GM12878 (cell line): Measurements from ENCODE around the gene FRRS1L. TPM values are rescaled to one million over a fixed set of nuclear protein-coding genes. Genes with fewer than 3 reads are reported as not detected.

Experiments
- ATAC-seq: fragments of 200-7000 bp; cut with Tn5 transposase; 3 replicates; pipeline ENCODE4 v1.9.1; 2020; ENCODE audit warnings: mild to moderate bottlenecking, moderate library complexity
- BruUV-seq: library from RNA; stranded (reverse); fragments of 400-500 nt; replicated peaks from 2 replicates; lab custom pipeline; 2021; lab: Mats Ljungman, UMichigan
- CTCF ChIA-PET: fragments of 300-600 bp; sonication (Branson Sonifier 250); formaldehyde crosslinking; extraction: SDS; loops from one replicate; lab custom pipeline; 2021; ENCODE audit warnings: inconsistent platforms; lab: Yijun Ruan, JAX
- POLR2A ChIA-PET: fragments of 350-600 bp; formaldehyde crosslinking; extraction: SDS; loops from one replicate; lab custom pipeline; 2021; ENCODE audit warnings: inconsistent platforms; lab: Charles Lee
- RAD21 ChIA-PET: fragments of 300-600 bp; sonication (Branson Sonifier 250); formaldehyde crosslinking; loops from one replicate; lab custom pipeline; 2023; ENCODE audit warnings: antibody characterized with exemption; ENCODE audit not compliant: unreplicated experiment; lab: Charles Lee
- SMC1A ChIA-PET: fragments of 300-600 bp; sonication (Branson Sonifier 250); formaldehyde crosslinking; loops from one replicate; lab custom pipeline; 2023; ENCODE audit not compliant: unreplicated experiment, uncharacterized antibody; lab: Charles Lee
- DNase-seq: peaks from one replicate; pipeline ENCODE4 v3.0.0-alpha.2; 2011; ENCODE audit warnings: low read depth, low spot score
- FAIRE-seq: peaks from 3 replicates; lab custom pipeline; 2011; peaks lifted over from hg19 to GRCh38; lab: Jason Lieb, UNC
- H2AFZ ChIP-seq: 2 replicates; pipeline ENCODE4 v1.6.0; 2011; ENCODE audit warnings: low read depth, low read length, control low read depth; ENCODE audit not compliant: control insufficient read depth
- H3K27ac ChIP-seq: 2 replicates; pipeline ENCODE4 v1.5.1; 2011; ENCODE audit warnings: control low read depth; ENCODE audit not compliant: control insufficient read depth, insufficient read depth
- H3K27me3 ChIP-seq, 2 experiments: replicated peaks in 1 of 2; 2 replicates each; pipeline versions ENCODE4 v1.6.0 to v1.6.1; 2011; ENCODE audit warnings: low read length in 1 of 2; ENCODE audit not compliant: control insufficient read depth in 2 of 2, insufficient read depth in 2 of 2
- H3K36me3 ChIP-seq, 2 experiments: 2 replicates each; pipeline ENCODE4 v1.5.1; 2011; ENCODE audit warnings: low read length in 1 of 2; ENCODE audit not compliant: control insufficient read depth in 2 of 2, insufficient read depth in 2 of 2
- H3K4me1 ChIP-seq: 2 replicates; pipeline ENCODE4 v1.6.1; 2011; ENCODE audit warnings: mild to moderate bottlenecking, low read length, moderate library complexity, mixed read lengths; ENCODE audit not compliant: control insufficient read depth, insufficient read depth
- H3K4me2 ChIP-seq: 2 replicates; pipeline ENCODE4 v1.6.0; 2011; ENCODE audit warnings: control low read depth; ENCODE audit not compliant: control insufficient read depth, insufficient read depth
- H3K4me3 ChIP-seq: fragments of 200-600 bp; sonication (generic); 2 replicates; pipeline ENCODE4 v1.5.1; 2016
- H3K79me2 ChIP-seq: 2 replicates; pipeline ENCODE4 v1.6.0; 2011; ENCODE audit warnings: low read length; ENCODE audit not compliant: control insufficient read depth, insufficient read depth
- H3K9ac ChIP-seq: 2 replicates; pipeline ENCODE4 v1.8.0; 2011; ENCODE audit warnings: low read length, control low read depth, mixed read lengths; ENCODE audit not compliant: control insufficient read depth, insufficient read depth
- H3K9me3 ChIP-seq: replicated peaks from 3 replicates; pipeline ENCODE4 v1.5.1; 2011; ENCODE audit warnings: mild to moderate bottlenecking, low read length; ENCODE audit not compliant: control insufficient read depth, insufficient read depth
- H4K20me1 ChIP-seq: 2 replicates; pipeline ENCODE4 v1.6.0; 2011; ENCODE audit not compliant: control insufficient read depth, insufficient read depth
- CEBPB ChIP-seq, 2 experiments: fragments of 150-350 bp in 1 of 2; IDR thresholded peaks; 2 replicates each; pipeline ENCODE4 v1.6.1; 2012 to 2014; ENCODE audit warnings: low read depth in 2 of 2, low read length in 2 of 2, borderline replicate concordance in 1 of 2, inconsistent platforms in 1 of 2
- CREB1 ChIP-seq: IDR thresholded peaks from 2 replicates; pipeline ENCODE4 v1.6.1; 2012; ENCODE audit warnings: low read depth, mild to moderate bottlenecking, inconsistent platforms
- EED ChIP-seq: sonication (generic); IDR thresholded peaks from 2 replicates; pipeline ENCODE4 v1.6.1; 2016; ENCODE audit warnings: antibody characterized with exemption, low read depth
- FOXK2 ChIP-seq: fragments of 450-650 bp; IDR thresholded peaks from 2 replicates; pipeline ENCODE4 v1.6.1; 2017; ENCODE audit warnings: mild to moderate bottlenecking, moderate library complexity
- KAT2A ChIP-seq: conservative IDR thresholded peaks from 2 replicates; pipeline ENCODE4 v1.6.1; 2011; ENCODE audit warnings: low read depth, low read length; ENCODE audit not compliant: control insufficient read depth
- NFXL1 ChIP-seq: fragments of 450-650 bp; IDR thresholded peaks from 2 replicates; pipeline ENCODE4 v1.6.1; 2017; ENCODE audit warnings: antibody characterized with exemption, mild to moderate bottlenecking, borderline replicate concordance
- PAX5 ChIP-seq: IDR thresholded peaks from 2 replicates; pipeline ENCODE4 v1.6.1; 2011; ENCODE audit warnings: low read depth, low read length, borderline replicate concordance
- RCOR1 ChIP-seq: conservative IDR thresholded peaks from 2 replicates; pipeline ENCODE4 v1.6.1; 2012; ENCODE audit warnings: low read depth, low read length, improper control_type of control experiment
- SP1 ChIP-seq: IDR thresholded peaks from one replicate; pipeline ENCODE4 v1.6.1; 2011; ENCODE audit warnings: low read depth, low read length
- TCF3 ChIP-seq: IDR thresholded peaks from 2 replicates; pipeline ENCODE4 v1.6.1; 2012; ENCODE audit warnings: low read depth, mild to moderate bottlenecking, low read length, borderline replicate concordance; ENCODE audit not compliant: insufficient read depth
- WGBS: methylation state at CpG from one replicate; pipeline ENCODE4 v1.1.6; 2016; ENCODE audit warnings: low lambda C conversion rate; ENCODE audit not compliant: insufficient replicate concordance, insufficient coverage; ENCODE audit errors: missing lambda C conversion rate; 5-methylcytosine and 5-hydroxymethylcytosine counted together
- in situ Hi-C: fragments of 300-500 bp; cut with MboI; formaldehyde crosslinking; loops from 9 replicates; pipeline ENCODE4 v1.14.3; 2018; ENCODE audit warnings: mixed read lengths
- intact Hi-C: fragments of 100-400 bp; cut with micrococcal nuclease; formaldehyde crosslinking; loops from one replicate; pipeline ENCODE4 v1.14.2; 2022; ENCODE audit not compliant: unreplicated experiment
- polyA plus RNA-seq, 11 experiments: library from polyadenylated mRNA; depleted of rRNA in 4 of 11; unstranded in 6 of 11; stranded (reverse) in 5 of 11; fragments of >200 nt; fragmentation: Nextera tagmentation in 4 of 11; fragmentation: Illumina TruSeq in 1 of 11; extraction: Ambion mirVana in 4 of 11; extraction: Trizol in 1 of 11; gene quantifications; 1 replicate in 1 of 11; 2 replicates in 10 of 11; pipeline versions ENCODE4 v1.2.1 to v1.2.3, GENCODE V29; 2011 to 2016; ENCODE audit warnings: inconsistent platforms in 2 of 11, missing spikeins in 2 of 11, low read depth in 1 of 11
- total RNA-seq, 4 experiments: library from RNA; depleted of rRNA in 3 of 4; stranded (reverse); fragments of >200 nt in 3 of 4; fragmentation: Illumina TruSeq in 1 of 4; extraction: Trizol in 1 of 4; gene quantifications; 2 replicates each; pipeline versions ENCODE4 v1.2.1 to v1.2.3, GENCODE V29; 2013 to 2021
- TF ChIP-seq, protein P1 (sequence below): fragments of 450-650 bp; IDR thresholded peaks from 2 replicates; pipeline ENCODE4 v1.6.1; 2017; ENCODE audit warnings: mild to moderate bottlenecking, moderate library complexity
- TF ChIP-seq, protein P2 (sequence below): fragments of 450-650 bp; IDR thresholded peaks from 2 replicates; pipeline ENCODE4 v1.6.1; 2017; ENCODE audit warnings: mild to moderate bottlenecking, moderate library complexity
- TF ChIP-seq, protein P3 (sequence below): IDR thresholded peaks from 2 replicates; pipeline ENCODE4 v1.6.1; 2011; ENCODE audit warnings: low read depth, mild to moderate bottlenecking, low read length, moderate library complexity, borderline replicate concordance; ENCODE audit errors: extremely low read depth

FRRS1L gene
- total and polyA plus RNA-seq, 10 of the 15 experiments (the other 5 are each of a cell fraction or from before 2014, with no cell fraction given): not detected

DNA sequence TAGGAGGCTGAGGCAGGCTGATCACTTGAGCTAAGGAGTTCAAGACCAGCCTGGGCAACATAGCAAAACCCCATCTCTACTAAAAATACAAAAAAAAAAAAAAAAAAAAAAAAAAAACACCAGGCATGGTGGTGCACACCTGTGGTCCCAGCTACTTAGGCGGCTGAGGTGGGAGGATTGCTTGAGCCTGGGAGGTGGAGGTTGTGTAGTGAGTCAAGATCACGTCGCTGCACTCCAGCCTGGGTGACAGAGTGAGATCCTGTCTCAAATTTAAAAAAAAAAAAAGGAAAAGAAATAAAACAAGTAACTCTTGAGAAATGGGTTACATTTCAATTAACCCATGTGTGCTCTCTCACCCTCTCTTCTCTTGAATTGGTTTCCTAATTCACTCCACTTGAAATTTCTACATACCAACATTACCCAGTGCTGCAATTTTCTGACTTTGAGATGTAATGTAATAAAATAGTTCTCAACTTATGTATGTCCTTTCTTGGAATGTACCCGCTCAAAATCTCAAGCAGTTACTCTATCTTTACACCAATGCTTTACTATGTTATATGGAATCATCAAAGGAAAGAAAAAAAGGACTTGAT is 83.1 kb downstream of the FRRS1L start:
- 99% methylated on average over 4 of the region's 4 CpGs for WGBS
- no TSS peak for BruUV-seq
- ChIA-PET POLR2A (interaction anchor here (0.6 to 0.7 kb wide), 2 partner anchors 28 to 185 kb away, joined by 5 to 6 read pairs; no protein-coding TSS in a partner anchor), RAD21 (no interaction called here), CTCF (interaction anchor here (0.6 kb wide), 1 partner anchor 115 kb away, joined by 3 read pairs; no protein-coding TSS in a partner anchor), SMC1A (no interaction called here)
- FAIRE-seq (no peak), DNase-seq (no peak), ATAC-seq (no peak)
- no peaks in the 10 kb centered on the region for H3K79me2 ChIP-seq
- no peaks in the 10 kb centered on the region for H4K20me1 ChIP-seq
- no peak overlapping the region for H3K4me2 ChIP-seq
- no peaks in the 10 kb centered on the region for H3K27me3 ChIP-seq
- H3K4me1 ChIP-seq: peaks cover 9% of the 10 kb centered on the region; the same call in 1 of the 2 replicates
- TF ChIP-seq SP1 (no peak), PAX5 (no peak), NFXL1 (no peak), CREB1 (no peak), TCF3 (no peak), FOXK2 (no peak), EED (no peak), CEBPB (IDR thresholded peaks at IDR 0.05; ENCODE audit: borderline replicate concordance in 1 of 2, low read depth in 2 of 2, low read length in 2 of 2) (no peak), KAT2A (no peak), RCOR1 (no peak)
- TF ChIP-seq, protein P1, sequence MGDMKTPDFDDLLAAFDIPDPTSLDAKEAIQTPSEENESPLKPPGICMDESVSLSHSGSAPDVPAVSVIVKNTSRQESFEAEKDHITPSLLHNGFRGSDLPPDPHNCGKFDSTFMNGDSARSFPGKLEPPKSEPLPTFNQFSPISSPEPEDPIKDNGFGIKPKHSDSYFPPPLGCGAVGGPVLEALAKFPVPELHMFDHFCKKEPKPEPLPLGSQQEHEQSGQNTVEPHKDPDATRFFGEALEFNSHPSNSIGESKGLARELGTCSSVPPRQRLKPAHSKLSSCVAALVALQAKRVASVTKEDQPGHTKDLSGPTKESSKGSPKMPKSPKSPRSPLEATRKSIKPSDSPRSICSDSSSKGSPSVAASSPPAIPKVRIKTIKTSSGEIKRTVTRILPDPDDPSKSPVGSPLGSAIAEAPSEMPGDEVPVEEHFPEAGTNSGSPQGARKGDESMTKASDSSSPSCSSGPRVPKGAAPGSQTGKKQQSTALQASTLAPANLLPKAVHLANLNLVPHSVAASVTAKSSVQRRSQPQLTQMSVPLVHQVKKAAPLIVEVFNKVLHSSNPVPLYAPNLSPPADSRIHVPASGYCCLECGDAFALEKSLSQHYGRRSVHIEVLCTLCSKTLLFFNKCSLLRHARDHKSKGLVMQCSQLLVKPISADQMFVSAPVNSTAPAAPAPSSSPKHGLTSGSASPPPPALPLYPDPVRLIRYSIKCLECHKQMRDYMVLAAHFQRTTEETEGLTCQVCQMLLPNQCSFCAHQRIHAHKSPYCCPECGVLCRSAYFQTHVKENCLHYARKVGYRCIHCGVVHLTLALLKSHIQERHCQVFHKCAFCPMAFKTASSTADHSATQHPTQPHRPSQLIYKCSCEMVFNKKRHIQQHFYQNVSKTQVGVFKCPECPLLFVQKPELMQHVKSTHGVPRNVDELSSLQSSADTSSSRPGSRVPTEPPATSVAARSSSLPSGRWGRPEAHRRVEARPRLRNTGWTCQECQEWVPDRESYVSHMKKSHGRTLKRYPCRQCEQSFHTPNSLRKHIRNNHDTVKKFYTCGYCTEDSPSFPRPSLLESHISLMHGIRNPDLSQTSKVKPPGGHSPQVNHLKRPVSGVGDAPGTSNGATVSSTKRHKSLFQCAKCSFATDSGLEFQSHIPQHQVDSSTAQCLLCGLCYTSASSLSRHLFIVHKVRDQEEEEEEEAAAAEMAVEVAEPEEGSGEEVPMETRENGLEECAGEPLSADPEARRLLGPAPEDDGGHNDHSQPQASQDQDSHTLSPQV: no peak
- TF ChIP-seq, protein P2, sequence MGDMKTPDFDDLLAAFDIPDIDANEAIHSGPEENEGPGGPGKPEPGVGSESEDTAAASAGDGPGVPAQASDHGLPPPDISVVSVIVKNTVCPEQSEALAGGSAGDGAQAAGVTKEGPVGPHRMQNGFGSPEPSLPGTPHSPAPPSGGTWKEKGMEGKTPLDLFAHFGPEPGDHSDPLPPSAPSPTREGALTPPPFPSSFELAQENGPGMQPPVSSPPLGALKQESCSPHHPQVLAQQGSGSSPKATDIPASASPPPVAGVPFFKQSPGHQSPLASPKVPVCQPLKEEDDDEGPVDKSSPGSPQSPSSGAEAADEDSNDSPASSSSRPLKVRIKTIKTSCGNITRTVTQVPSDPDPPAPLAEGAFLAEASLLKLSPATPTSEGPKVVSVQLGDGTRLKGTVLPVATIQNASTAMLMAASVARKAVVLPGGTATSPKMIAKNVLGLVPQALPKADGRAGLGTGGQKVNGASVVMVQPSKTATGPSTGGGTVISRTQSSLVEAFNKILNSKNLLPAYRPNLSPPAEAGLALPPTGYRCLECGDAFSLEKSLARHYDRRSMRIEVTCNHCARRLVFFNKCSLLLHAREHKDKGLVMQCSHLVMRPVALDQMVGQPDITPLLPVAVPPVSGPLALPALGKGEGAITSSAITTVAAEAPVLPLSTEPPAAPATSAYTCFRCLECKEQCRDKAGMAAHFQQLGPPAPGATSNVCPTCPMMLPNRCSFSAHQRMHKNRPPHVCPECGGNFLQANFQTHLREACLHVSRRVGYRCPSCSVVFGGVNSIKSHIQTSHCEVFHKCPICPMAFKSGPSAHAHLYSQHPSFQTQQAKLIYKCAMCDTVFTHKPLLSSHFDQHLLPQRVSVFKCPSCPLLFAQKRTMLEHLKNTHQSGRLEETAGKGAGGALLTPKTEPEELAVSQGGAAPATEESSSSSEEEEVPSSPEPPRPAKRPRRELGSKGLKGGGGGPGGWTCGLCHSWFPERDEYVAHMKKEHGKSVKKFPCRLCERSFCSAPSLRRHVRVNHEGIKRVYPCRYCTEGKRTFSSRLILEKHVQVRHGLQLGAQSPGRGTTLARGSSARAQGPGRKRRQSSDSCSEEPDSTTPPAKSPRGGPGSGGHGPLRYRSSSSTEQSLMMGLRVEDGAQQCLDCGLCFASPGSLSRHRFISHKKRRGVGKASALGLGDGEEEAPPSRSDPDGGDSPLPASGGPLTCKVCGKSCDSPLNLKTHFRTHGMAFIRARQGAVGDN: no peak
- TF ChIP-seq, protein P3, sequence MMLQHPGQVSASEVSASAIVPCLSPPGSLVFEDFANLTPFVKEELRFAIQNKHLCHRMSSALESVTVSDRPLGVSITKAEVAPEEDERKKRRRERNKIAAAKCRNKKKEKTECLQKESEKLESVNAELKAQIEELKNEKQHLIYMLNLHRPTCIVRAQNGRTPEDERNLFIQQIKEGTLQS: no peak
- intact Hi-C loops (no loop called here), in situ Hi-C loops (no loop called here)
- H3K27ac ChIP-seq: no peak overlapping the region
- H3K9ac ChIP-seq: no peak overlapping the region
- no peak overlapping the region for H2AFZ ChIP-seq
- no peaks in the 10 kb centered on the region for H3K9me3 ChIP-seq
- peaks cover 4 to 18% of the 10 kb centered on the region in 2 experiments for H3K36me3 ChIP-seq
- H3K4me3 ChIP-seq: no peak overlapping the region
